Thoracic aorta (tissue), 2 donors: Measurements from ENCODE around the gene COL6A3. TPM values are rescaled to one million over a fixed set of nuclear protein-coding genes. Genes with fewer than 3 reads are reported as not detected.

ENCODE experiments used
- ATAC-seq: fragments of 150-250 bp; one replicate; pipeline ENCODE4 v1.8.0; 2017; ENCODE audit warnings: low read depth; ENCODE audit not compliant: insufficient number of reproducible peaks, low FRiP score
- DNase-seq: peaks from one replicate; pipeline ENCODE4 v3.0.0-alpha.2; 2020; ENCODE audit warnings: low spot score
- H3K27ac ChIP-seq, 2 donors: fragments of 200-600 bp; sonication (generic); 1 replicate in 1 of 2; 2 replicates in 1 of 2; pipeline ENCODE4 v1.5.1; 2016; ENCODE audit warnings: mild to moderate bottlenecking in 2 of 2, moderate library complexity in 2 of 2
- H3K27me3 ChIP-seq: fragments of 200-600 bp; sonication (generic); replicated peaks from 2 replicates; pipeline ENCODE4 v1.6.0; 2016; ENCODE audit warnings: mild to moderate bottlenecking; ENCODE audit not compliant: insufficient read depth
- H3K36me3 ChIP-seq: fragments of 200-600 bp; sonication (generic); one replicate; pipeline ENCODE4 v1.5.1; 2016
- H3K4me1 ChIP-seq, 2 donors: fragments of 200-600 bp; sonication (generic); 1 replicate in 1 of 2; 2 replicates in 1 of 2; pipeline versions ENCODE4 v1.5.1 to v1.6.0; 2016; ENCODE audit warnings: low read depth in 2 of 2, mild to moderate bottlenecking in 1 of 2; ENCODE audit not compliant: control insufficient read depth in 1 of 2
- H3K4me3 ChIP-seq: fragments of 200-600 bp; sonication (generic); 2 replicates; pipeline ENCODE4 v1.5.1; 2016; ENCODE audit warnings: mild to moderate bottlenecking
- H3K9me3 ChIP-seq: fragments of 200-600 bp; sonication (generic); 2 replicates; pipeline ENCODE4 v1.5.1; 2016
- CTCF ChIP-seq: fragments of 200-600 bp; sonication (generic); IDR thresholded peaks from one replicate; pipeline ENCODE4 v1.5.1; 2019; ENCODE audit warnings: antibody characterized with exemption
- total RNA-seq, 2 donors: library from RNA; depleted of rRNA; stranded (reverse); fragments of >200 nt; gene quantifications; one replicate each; pipeline versions ENCODE4 v1.1.0 to v1.2.3, GENCODE V29; 2016

The COL6A3 gene
- total RNA-seq, 2 donors from 2014 or later = 118 to 155 TPM

GRCh38 chr2:237435844-237436587 lies 22.1 kb upstream of the COL6A3 start:
- Histone ChIP-seq H3K4me1 (peaks cover 24 to 51% of the 10 kb centered on the region in 2 donors), H3K9me3 (no peaks in the 10 kb centered on the region), H3K36me3 (no peaks in the 10 kb centered on the region), H3K27me3 (no peaks in the 10 kb centered on the region), H3K27ac (peak overlapping the region; percentile 86 to 87), H3K4me3 (peak overlapping the region; percentile 33)
- DNase-seq = no peak
- peak; percentile 72 for ATAC-seq
- TF ChIP-seq CTCF = no peak

GRCh38 chr2:237434866-237435311 lies 20.9 kb upstream of the COL6A3 start:
- DNase-seq (no peak), ATAC-seq (no peak)
- Histone ChIP-seq H3K36me3 (no peaks in the 10 kb centered on the region), H3K27ac (peak overlapping the region; percentile 86 to 87), H3K4me3 (no peak overlapping the region), H3K9me3 (no peaks in the 10 kb centered on the region), H3K27me3 (no peaks in the 10 kb centered on the region), H3K4me1 (peaks cover 24 to 51% of the 10 kb centered on the region in 2 donors)
- no peak for TF ChIP-seq CTCF

GRCh38 chr2:237433920-237434676 lies 20.1 kb upstream of the COL6A3 start:
- no peak for TF ChIP-seq CTCF
- DNase-seq (no peak), ATAC-seq (no peak)
- Histone ChIP-seq H3K27me3 (no peaks in the 10 kb centered on the region), H3K4me1 (peaks cover 24 to 51% of the 10 kb centered on the region in 2 donors), H3K27ac (peak overlapping the region in 1 of 2 donors; percentile 87), H3K4me3 (no peak overlapping the region), H3K9me3 (no peaks in the 10 kb centered on the region), H3K36me3 (no peaks in the 10 kb centered on the region)

- no peak for TF ChIP-seq CTCF
- Histone ChIP-seq H3K27ac (no peak overlapping the region), H3K4me3 (no peak overlapping the region), H3K27me3 (no peaks in the 10 kb centered on the region), H3K36me3 (no peaks in the 10 kb centered on the region), H3K9me3 (no peaks in the 10 kb centered on the region), H3K4me1 (peaks cover 16 to 38% of the 10 kb centered on the region in 2 donors)
- DNase-seq = no peak
- no peak for ATAC-seq
Measured at GRCh38 chr2:237432484-237433092, 18.6 kb upstream of the COL6A3 start.

GRCh38 chr2:237431837-237432236 lies 17.9 kb upstream of the COL6A3 start:
- H3K36me3 ChIP-seq = no peaks in the 10 kb centered on the region
- H3K27me3 ChIP-seq = no peaks in the 10 kb centered on the region
- TF ChIP-seq CTCF = no peak
- H3K9me3 ChIP-seq = no peaks in the 10 kb centered on the region
- ATAC-seq = no peak
- peaks cover 16 to 36% of the 10 kb centered on the region in 2 donors for H3K4me1 ChIP-seq
- no peak for DNase-seq
- H3K4me3 ChIP-seq = no peak overlapping the region
- H3K27ac ChIP-seq = no peak overlapping the region
